Keratinocyte (primary cell): ENCODE data around the gene VAV2. TPM values are rescaled to one million over a fixed set of nuclear protein-coding genes. Genes with fewer than 3 reads are reported as not detected.

Experiments
- DNase-seq: peaks from one replicate; pipeline ENCODE4 v3.0.0-alpha.2; 2011; ENCODE audit warnings: low read depth, missing footprints, low spot score
- FAIRE-seq: peaks from 2 replicates; lab custom pipeline; 2011; peaks lifted over from hg19 to GRCh38; lab: Jason Lieb, UNC
- H2AFZ ChIP-seq: 2 replicates; pipeline ENCODE4 v1.6.0; 2012; ENCODE audit warnings: low read length, control low read depth, inconsistent platforms; ENCODE audit not compliant: control insufficient read depth
- H3K27ac ChIP-seq: 2 replicates; pipeline ENCODE4 v1.5.1; 2011; ENCODE audit warnings: low read length; ENCODE audit not compliant: control insufficient read depth, insufficient read depth
- H3K27me3 ChIP-seq: 3 replicates; pipeline ENCODE4 v1.6.0; 2011; ENCODE audit warnings: low read length; ENCODE audit not compliant: control insufficient read depth, insufficient read depth; ENCODE audit errors: extremely low read depth
- H3K36me3 ChIP-seq, 2 experiments: 2 replicates in 1 of 2; 3 replicates in 1 of 2; pipeline ENCODE4 v1.5.1; 2011; ENCODE audit warnings: low read length in 2 of 2, mild to moderate bottlenecking in 1 of 2; ENCODE audit not compliant: control insufficient read depth in 2 of 2, insufficient read depth in 2 of 2; ENCODE audit errors: extremely low read depth in 1 of 2
- H3K4me1 ChIP-seq: 3 replicates; pipeline ENCODE4 v1.5.1; 2011; ENCODE audit warnings: low read length; ENCODE audit not compliant: control insufficient read depth, insufficient read depth; ENCODE audit errors: extremely low read depth
- H3K4me2 ChIP-seq: 3 replicates; pipeline ENCODE4 v1.6.0; 2011; ENCODE audit warnings: low read depth, low read length; ENCODE audit not compliant: control insufficient read depth, insufficient read depth; ENCODE audit errors: extremely low read depth
- H3K4me3 ChIP-seq, 3 experiments: fragments of 200-600 bp in 1 of 3; sonication (generic) in 1 of 3; 2 replicates in 2 of 3; 3 replicates in 1 of 3; pipeline ENCODE4 v1.5.1; 2011 to 2016; ENCODE audit warnings: low read length in 3 of 3, mild to moderate bottlenecking in 3 of 3, control low read depth in 2 of 3, inconsistent platforms in 1 of 3, low read depth in 1 of 3, mixed read lengths in 1 of 3, mixed run types in 1 of 3, moderate library complexity in 1 of 3; ENCODE audit not compliant: control insufficient read depth in 2 of 3, insufficient read depth in 2 of 3; ENCODE audit errors: extremely low read depth in 1 of 3
- H3K79me2 ChIP-seq: 2 replicates; pipeline ENCODE4 v1.6.0; 2012; ENCODE audit warnings: low read length; ENCODE audit not compliant: control insufficient read depth, insufficient read depth
- H3K9ac ChIP-seq: 3 replicates; pipeline ENCODE4 v1.6.0; 2011; ENCODE audit warnings: low read length; ENCODE audit not compliant: control insufficient read depth, insufficient read depth; ENCODE audit errors: extremely low read depth
- H3K9me1 ChIP-seq: 3 replicates; pipeline ENCODE4 v1.6.0; 2011; ENCODE audit warnings: low read length; ENCODE audit not compliant: control insufficient read depth, insufficient read depth; ENCODE audit errors: extremely low read depth
- H3K9me3 ChIP-seq: 2 replicates; pipeline ENCODE4 v1.5.1; 2012; ENCODE audit warnings: low read depth, low read length; ENCODE audit not compliant: control insufficient read depth
- H4K20me1 ChIP-seq: 3 replicates; pipeline ENCODE4 v1.6.0; 2011; ENCODE audit warnings: low read length; ENCODE audit not compliant: control insufficient read depth, insufficient read depth; ENCODE audit errors: extremely low read depth
- EZH2 ChIP-seq: IDR thresholded peaks from one replicate; pipeline ENCODE4 v1.6.1; 2012; ENCODE audit warnings: inconsistent platforms, mild to moderate bottlenecking, low read length, moderate library complexity
- dilution Hi-C: fragments of 300-500 bp; cut with MboI; formaldehyde crosslinking; loops from one replicate; pipeline ENCODE4 v1.7.0; 2020; ENCODE audit warnings: low sequenced_read_pairs; ENCODE audit not compliant: extremely low pct_ligation_motif_present
- polyA plus RNA-seq, 5 experiments: library from polyadenylated mRNA; depleted of rRNA in 3 of 5; stranded (reverse) in 3 of 5; stranded (forward) in 1 of 5; unstranded in 1 of 5; fragments of >200 nt; gene quantifications; 1 replicate in 1 of 5; 2 replicates in 3 of 5; 3 replicates in 1 of 5; pipeline versions ENCODE4 v1.2.1 to v1.2.3, GENCODE V29; 2011 to 2012; ENCODE audit warnings: missing spikeins in 2 of 5, low read depth in 1 of 5, low replicate concordance in 1 of 5
- TF ChIP-seq, protein P1 (sequence below), 3 experiments: IDR thresholded peaks in 1 of 3; conservative IDR thresholded peaks in 1 of 3; optimal IDR thresholded peaks in 1 of 3; 2 replicates in 2 of 3; 3 replicates in 1 of 3; pipeline versions ENCODE3 to v1.5.1; 2011; ENCODE audit warnings: low read length in 3 of 3, mild to moderate bottlenecking in 3 of 3, moderate library complexity in 2 of 3, control low read depth in 1 of 3, inconsistent platforms in 1 of 3; ENCODE audit not compliant: insufficient read depth in 2 of 3; ENCODE audit errors: extremely low read depth in 1 of 3

Gene VAV2
- polyA plus RNA-seq, 1 donor (not counting 4 experiments of a cell fraction or from before 2014, with no cell fraction given) = 16.4 TPM

DNA sequence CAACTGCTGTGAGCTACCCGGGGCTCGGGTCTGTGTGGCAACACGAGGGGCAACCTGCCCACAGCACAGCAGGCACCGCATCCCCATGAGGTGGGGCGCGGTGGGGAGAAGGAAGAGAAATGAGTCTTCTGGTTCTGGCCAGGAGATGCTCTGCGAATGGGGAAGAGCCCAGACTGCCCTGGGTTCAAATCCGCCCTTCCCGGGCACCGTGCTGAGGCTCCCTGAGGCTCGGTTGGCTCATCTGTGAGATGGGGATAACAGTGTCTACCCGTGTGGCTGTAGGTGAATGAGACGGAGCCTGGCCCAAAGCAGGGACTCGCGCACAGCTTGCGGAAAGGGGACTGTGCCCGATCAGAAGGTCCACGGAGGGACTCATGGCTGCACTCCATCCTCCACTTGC lies 123.9 kb downstream of the VAV2 start:
- Histone ChIP-seq H3K4me3 (no peak overlapping the region), H3K79me2 (peaks cover 87% of the 10 kb centered on the region), H3K27me3 (no peaks in the 10 kb centered on the region), H4K20me1 (peaks cover 3% of the 10 kb centered on the region), H3K9me1 (no peaks in the 10 kb centered on the region), H3K9me3 (no peaks in the 10 kb centered on the region), H3K4me1 (peaks cover 13% of the 10 kb centered on the region), H3K36me3 (peaks cover 0 to 4% of the 10 kb centered on the region in 2 experiments), H3K4me2 (no peak overlapping the region), H3K9ac (no peak overlapping the region), H2AFZ (no peak overlapping the region), H3K27ac (no peak overlapping the region)
- FAIRE-seq = no peak
- dilution Hi-C loops = no loop called here
- no peak for DNase-seq
- TF ChIP-seq, protein P1, sequence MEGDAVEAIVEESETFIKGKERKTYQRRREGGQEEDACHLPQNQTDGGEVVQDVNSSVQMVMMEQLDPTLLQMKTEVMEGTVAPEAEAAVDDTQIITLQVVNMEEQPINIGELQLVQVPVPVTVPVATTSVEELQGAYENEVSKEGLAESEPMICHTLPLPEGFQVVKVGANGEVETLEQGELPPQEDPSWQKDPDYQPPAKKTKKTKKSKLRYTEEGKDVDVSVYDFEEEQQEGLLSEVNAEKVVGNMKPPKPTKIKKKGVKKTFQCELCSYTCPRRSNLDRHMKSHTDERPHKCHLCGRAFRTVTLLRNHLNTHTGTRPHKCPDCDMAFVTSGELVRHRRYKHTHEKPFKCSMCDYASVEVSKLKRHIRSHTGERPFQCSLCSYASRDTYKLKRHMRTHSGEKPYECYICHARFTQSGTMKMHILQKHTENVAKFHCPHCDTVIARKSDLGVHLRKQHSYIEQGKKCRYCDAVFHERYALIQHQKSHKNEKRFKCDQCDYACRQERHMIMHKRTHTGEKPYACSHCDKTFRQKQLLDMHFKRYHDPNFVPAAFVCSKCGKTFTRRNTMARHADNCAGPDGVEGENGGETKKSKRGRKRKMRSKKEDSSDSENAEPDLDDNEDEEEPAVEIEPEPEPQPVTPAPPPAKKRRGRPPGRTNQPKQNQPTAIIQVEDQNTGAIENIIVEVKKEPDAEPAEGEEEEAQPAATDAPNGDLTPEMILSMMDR (optimal IDR thresholded peaks at IDR 0.05 in 1 of 3, IDR thresholded peaks at IDR 0.05 in 1 of 3, conservative IDR thresholded peaks at IDR 0.05 in 1 of 3; ENCODE audit: extremely low read depth in 1 of 3, insufficient read depth in 2 of 3, low read length in 3 of 3) = no peak
- TF ChIP-seq EZH2 = no peak

DNA sequence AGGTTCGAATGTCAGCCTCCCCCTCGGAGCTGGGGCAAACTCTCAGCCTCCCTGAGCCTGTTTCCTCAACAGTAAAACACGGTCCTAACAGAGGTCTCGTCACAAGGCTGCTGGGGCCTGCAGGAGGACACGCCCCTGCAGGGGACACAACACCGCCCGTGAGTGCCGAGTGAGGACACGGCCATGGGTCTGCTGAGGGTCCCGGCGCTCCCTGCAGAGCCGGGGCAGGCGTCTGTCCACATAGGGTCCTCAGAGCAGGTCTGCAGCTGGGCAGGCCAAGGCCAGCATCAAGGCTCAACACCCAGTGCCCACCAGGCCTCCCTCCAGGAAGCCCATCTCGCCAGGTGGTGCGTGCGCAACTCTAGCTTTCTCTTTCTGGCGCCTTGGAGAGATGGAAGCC lies 125.2 kb downstream of the VAV2 start:
- TF ChIP-seq, protein P1 (optimal IDR thresholded peaks at IDR 0.05 in 1 of 3, IDR thresholded peaks at IDR 0.05 in 1 of 3, conservative IDR thresholded peaks at IDR 0.05 in 1 of 3; ENCODE audit: extremely low read depth in 1 of 3, insufficient read depth in 2 of 3, low read length in 3 of 3) = no peak
- TF ChIP-seq EZH2 = no peak
- H3K9me1 ChIP-seq = no peaks in the 10 kb centered on the region
- H3K9ac ChIP-seq = no peak overlapping the region
- H3K9me3 ChIP-seq = no peaks in the 10 kb centered on the region
- no peak overlapping the region for H2AFZ ChIP-seq
- no peak overlapping the region for H3K4me3 ChIP-seq
- no peak for DNase-seq
- H3K27ac ChIP-seq = no peak overlapping the region
- H3K36me3 ChIP-seq = peaks cover 2 to 4% of the 10 kb centered on the region in 2 experiments
- no peaks in the 10 kb centered on the region for H3K27me3 ChIP-seq
- peaks cover 87% of the 10 kb centered on the region for H3K79me2 ChIP-seq
- no peak overlapping the region for H3K4me2 ChIP-seq
- H3K4me1 ChIP-seq = peaks cover 10% of the 10 kb centered on the region
- no peak for FAIRE-seq
- peaks cover 3% of the 10 kb centered on the region for H4K20me1 ChIP-seq
- dilution Hi-C loops = no loop called here
